Thyroid gland (tissue), 4 donors: ENCODE measurements around the gene FAT4. TPM values are rescaled to one million over a fixed set of nuclear protein-coding genes. Genes with fewer than 3 reads are reported as not detected.

Experiments used
- DNase-seq, 2 donors: peaks; one replicate each; pipeline ENCODE4 v3.0.0-alpha.2; 2019
- H3K27ac ChIP-seq, 3 donors: fragments of 200-600 bp; sonication (generic); 1 replicate in 2 of 3; 2 replicates in 1 of 3; pipeline ENCODE4 v1.5.1; 2016 to 2019; ENCODE audit warnings: mild to moderate bottlenecking in 1 of 3, moderate library complexity in 1 of 3
- H3K27me3 ChIP-seq: fragments of 200-600 bp; sonication (generic); one replicate; pipeline ENCODE4 v1.5.1; 2019
- H3K36me3 ChIP-seq, 2 donors: fragments of 200-600 bp; sonication (generic); one replicate each; pipeline ENCODE4 v1.5.1; 2016 to 2019
- H3K4me1 ChIP-seq, 2 donors: fragments of 200-600 bp; sonication (generic); one replicate each; pipeline ENCODE4 v1.5.1; 2017 to 2019
- H3K4me3 ChIP-seq, 3 donors: fragments of 200-600 bp; sonication (generic); replicated peaks in 1 of 3; 1 replicate in 2 of 3; 2 replicates in 1 of 3; pipeline ENCODE4 v1.5.1; 2016; ENCODE audit warnings: mild to moderate bottlenecking in 1 of 3
- H3K9me3 ChIP-seq: fragments of 200-600 bp; sonication (generic); one replicate; pipeline ENCODE4 v1.5.1; 2017
- CTCF ChIP-seq, 6 experiments: fragments of 200-600 bp in 3 of 6; fragments of 450-650 bp in 3 of 6; sonication (generic) in 3 of 6; IDR thresholded peaks; one replicate each; pipeline ENCODE4 v1.5.1; 2016 to 2019; ENCODE audit warnings: antibody characterized with exemption in 6 of 6, mild to moderate bottlenecking in 2 of 6, inconsistent platforms in 1 of 6, moderate library complexity in 1 of 6
- POLR2A ChIP-seq, 2 donors: fragments of 450-650 bp; IDR thresholded peaks; one replicate each; pipeline ENCODE4 v1.6.1; 2017; ENCODE audit warnings: antibody characterized with exemption in 2 of 2, mild to moderate bottlenecking in 2 of 2, moderate library complexity in 1 of 2
- intact Hi-C: fragments of 100-400 bp; cut with DNase I; formaldehyde crosslinking; loops from one replicate; pipeline ENCODE4 v1.15.1; 2023
- small RNA-seq: library from RNA; depleted of rRNA; stranded (forward); fragments of <200 nt; gene quantifications from one replicate; pipeline ENCODE3, GENCODE V24; 2016
- total RNA-seq, 4 donors: library from RNA; depleted of rRNA; stranded (reverse); fragments of >200 nt; gene quantifications; one replicate each; pipeline ENCODE4 v1.2.3, GENCODE V29; 2016

The FAT4 gene
- total RNA-seq, 4 donors from 2014 or later, result 29.3 to 49.8 (median 40.2) TPM

- no peak overlapping the region for H3K4me3 ChIP-seq
- H3K27me3 ChIP-seq, result no peaks in the 10 kb centered on the region
- no peaks in the 10 kb centered on the region for H3K9me3 ChIP-seq
- no peaks in the 10 kb centered on the region for H3K4me1 ChIP-seq
- intact Hi-C loops, result no loop called here
- no peaks in the 10 kb centered on the region for H3K36me3 ChIP-seq
- H3K27ac ChIP-seq, result no peak overlapping the region
- no peak for DNase-seq
- no peak for TF ChIP-seq CTCF (IDR thresholded peaks at IDR 0.05)
- no peak for TF ChIP-seq POLR2A (IDR thresholded peaks at IDR 0.05)
Observed at GRCh38 chr4:125360727-125361126, 46.0 kb downstream of the FAT4 start.

Small RNAs within 50 kb of the gene (small RNA-seq; reads per million reads assigned to genes)
- gene RF00019, result not detected
